Ureter (tissue), 1 donor: Measurements from ENCODE around the gene CNTLN. TPM values are rescaled to one million over a fixed set of nuclear protein-coding genes. Genes with fewer than 3 reads are reported as not detected.
"Not testable (repeated sequence)": the region's sequence is repeated elsewhere in the genome, so short reads cannot be mapped to it uniquely, and the experiment has no call there.

Experiments used
- DNase-seq: peaks from one replicate; pipeline ENCODE4 v3.0.0-alpha.2; 2020; ENCODE audit warnings: low spot score
- total RNA-seq: library from RNA; stranded (reverse); gene quantifications from one replicate; pipeline ENCODE4 v1.2.4, GENCODE V29; 2023
- donor health status: DM: yes; HTN: yes; CAD: no.

CNTLN gene
- total RNA-seq, 1 donor from 2014 or later = 10.6 TPM

GRCh38 chr9:17490110-17490509 lies 355.3 kb downstream of the CNTLN start:
- DNase-seq = no peak

- no peak for DNase-seq
Measured at GRCh38 chr9:17491780-17492179, 356.9 kb downstream of the CNTLN start.

GRCh38 chr9:17503196-17503595 lies 368.4 kb downstream of the CNTLN start:
- no peak for DNase-seq

- no peak for DNase-seq
Measured at GRCh38 chr9:17509151-17509550, 374.3 kb downstream of the CNTLN start.

- DNase-seq = no peak
Measured at GRCh38 chr9:17509701-17510100, 374.9 kb downstream of the CNTLN start.

- DNase-seq = no peak
Measured at GRCh38 chr9:17519761-17520160, 384.9 kb downstream of the CNTLN start.

GRCh38 chr9:17520268-17521064 lies 385.6 kb downstream of the CNTLN start:
- no peak for DNase-seq

- DNase-seq = no peak
Measured at GRCh38 chr9:17521100-17521855, 386.4 kb downstream of the CNTLN start.

- DNase-seq = not testable (repeated sequence)
Measured at GRCh38 chr9:17526726-17527125, 391.9 kb downstream of the CNTLN start.

GRCh38 chr9:17528859-17529258 lies 394.0 kb downstream of the CNTLN start:
- no peak for DNase-seq

- no peak for DNase-seq
Measured at GRCh38 chr9:17531642-17532254, 396.9 kb downstream of the CNTLN start.

- no peak for DNase-seq
Measured at GRCh38 chr9:17532461-17532860, 397.6 kb downstream of the CNTLN start.

- no peak for DNase-seq
Measured at GRCh38 chr9:17535176-17535575, 400.3 kb downstream of the CNTLN start.

GRCh38 chr9:17536027-17536426 lies 401.2 kb downstream of the CNTLN start:
- no peak for DNase-seq

- no peak for DNase-seq
Measured at GRCh38 chr9:17551023-17551422, 416.2 kb downstream of the CNTLN start.
